ENCODE data around the gene KRTAP4-16.
"Not testable (repeated sequence)": the region's sequence is repeated elsewhere in the genome, so short reads cannot be mapped to it uniquely, and the experiment has no call there.

The KRTAP4-16 gene

DNA sequence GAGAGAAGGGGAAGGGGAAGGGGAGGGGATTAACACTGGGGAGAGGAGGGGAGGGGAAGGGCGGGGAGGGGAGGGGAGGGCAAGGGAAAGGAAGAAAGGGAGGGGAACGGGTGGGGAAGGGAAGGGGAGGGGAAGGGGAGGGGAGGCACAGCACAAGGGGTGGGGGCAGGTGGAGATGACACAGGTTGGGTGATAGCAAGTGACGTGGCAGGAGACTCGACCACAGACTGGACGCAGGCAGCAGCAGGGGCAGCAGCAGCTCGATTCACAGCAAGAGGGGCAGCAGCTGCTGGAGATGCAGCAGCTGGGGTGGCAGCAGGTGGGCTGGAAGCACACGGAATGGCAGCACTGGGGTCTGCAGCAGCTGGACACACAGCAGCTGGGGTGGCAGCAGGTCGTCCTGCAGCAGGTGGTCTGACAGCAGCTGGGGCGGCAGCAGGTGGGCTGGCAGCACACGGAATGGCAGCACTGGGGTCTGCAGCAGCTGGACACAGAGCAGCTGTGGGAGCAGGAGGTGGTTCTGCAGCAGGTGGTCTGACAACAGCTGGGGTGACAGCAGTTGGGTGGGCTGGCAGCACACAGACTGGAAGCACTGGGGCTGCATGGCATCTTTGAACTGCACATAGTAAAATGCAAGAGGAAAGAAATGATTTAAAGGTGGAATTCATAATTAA is at the start of gene KRTAP4-16:
Gene KRTAP4-16, minus strand, starts transcription at position 624 of the 674 bp plus-strand sequence. Its CDS starts 0 bp downstream, at position 624.
- TF ChIP-seq, protein P1, sequence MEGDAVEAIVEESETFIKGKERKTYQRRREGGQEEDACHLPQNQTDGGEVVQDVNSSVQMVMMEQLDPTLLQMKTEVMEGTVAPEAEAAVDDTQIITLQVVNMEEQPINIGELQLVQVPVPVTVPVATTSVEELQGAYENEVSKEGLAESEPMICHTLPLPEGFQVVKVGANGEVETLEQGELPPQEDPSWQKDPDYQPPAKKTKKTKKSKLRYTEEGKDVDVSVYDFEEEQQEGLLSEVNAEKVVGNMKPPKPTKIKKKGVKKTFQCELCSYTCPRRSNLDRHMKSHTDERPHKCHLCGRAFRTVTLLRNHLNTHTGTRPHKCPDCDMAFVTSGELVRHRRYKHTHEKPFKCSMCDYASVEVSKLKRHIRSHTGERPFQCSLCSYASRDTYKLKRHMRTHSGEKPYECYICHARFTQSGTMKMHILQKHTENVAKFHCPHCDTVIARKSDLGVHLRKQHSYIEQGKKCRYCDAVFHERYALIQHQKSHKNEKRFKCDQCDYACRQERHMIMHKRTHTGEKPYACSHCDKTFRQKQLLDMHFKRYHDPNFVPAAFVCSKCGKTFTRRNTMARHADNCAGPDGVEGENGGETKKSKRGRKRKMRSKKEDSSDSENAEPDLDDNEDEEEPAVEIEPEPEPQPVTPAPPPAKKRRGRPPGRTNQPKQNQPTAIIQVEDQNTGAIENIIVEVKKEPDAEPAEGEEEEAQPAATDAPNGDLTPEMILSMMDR (IDR thresholded peaks at IDR 0.05; ENCODE audit: extremely low read depth, missing control alignments) = no peak
- no peak for DNase-seq (ENCODE audit: low spot score)

DNA sequence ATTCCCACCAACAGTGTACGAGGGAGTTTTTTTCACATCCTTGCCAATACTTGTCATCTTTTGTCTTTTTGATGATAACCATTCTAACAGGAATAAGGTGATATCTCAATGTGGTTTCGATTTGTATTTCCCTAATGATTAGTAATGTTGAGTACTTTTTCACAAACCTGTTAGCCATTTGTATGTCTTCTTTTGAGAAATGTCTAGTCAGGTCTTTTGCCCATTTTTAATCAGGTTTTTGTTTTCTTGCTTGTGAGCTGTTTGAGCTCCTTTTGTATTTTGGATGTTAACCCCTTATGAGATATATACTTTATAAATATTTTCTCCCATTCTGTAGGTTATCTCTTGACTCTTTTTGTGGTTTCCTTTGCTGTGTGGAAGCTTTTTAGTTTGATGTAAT is 49.5 kb upstream of the KRTAP4-16 start:
- DNase-seq (ENCODE audit: low spot score) = no peak
- TF ChIP-seq, protein P1 (IDR thresholded peaks at IDR 0.05; ENCODE audit: extremely low read depth, missing control alignments) = no peak

GRCh38 chr17:41150026-41150425 is 48.0 kb upstream of the KRTAP4-16 start:
- TF ChIP-seq, protein P1 (IDR thresholded peaks at IDR 0.05; ENCODE audit: extremely low read depth, missing control alignments) = no peak
- DNase-seq (ENCODE audit: low spot score) = no peak

DNA sequence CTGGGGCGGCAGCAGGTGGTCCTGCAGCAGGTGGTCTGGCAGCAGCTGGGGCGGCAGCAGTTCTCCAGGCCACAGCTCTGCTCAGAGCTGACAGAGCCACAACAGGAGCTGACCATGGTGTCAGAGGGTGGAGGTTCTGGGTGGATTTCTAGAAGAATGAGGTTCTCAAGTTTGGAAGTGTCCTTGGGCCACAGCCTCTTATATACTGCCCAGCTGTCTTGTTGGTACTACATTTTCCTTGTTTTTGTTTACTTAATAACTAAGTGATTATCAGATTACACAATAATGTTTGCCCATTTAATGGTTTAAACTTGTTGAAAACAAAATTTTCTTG is 47.6 kb upstream of the KRTAP4-16 start, which contains the start of gene KRTAP4-5:
Gene KRTAP4-5, minus strand, starts transcription at position 174 of the 334 bp plus-strand sequence. Its CDS starts 58 bp downstream, at position 116.
- TF ChIP-seq, protein P1 (IDR thresholded peaks at IDR 0.05; ENCODE audit: extremely low read depth, missing control alignments) = no peak
- DNase-seq (ENCODE audit: low spot score) = no peak

DNA sequence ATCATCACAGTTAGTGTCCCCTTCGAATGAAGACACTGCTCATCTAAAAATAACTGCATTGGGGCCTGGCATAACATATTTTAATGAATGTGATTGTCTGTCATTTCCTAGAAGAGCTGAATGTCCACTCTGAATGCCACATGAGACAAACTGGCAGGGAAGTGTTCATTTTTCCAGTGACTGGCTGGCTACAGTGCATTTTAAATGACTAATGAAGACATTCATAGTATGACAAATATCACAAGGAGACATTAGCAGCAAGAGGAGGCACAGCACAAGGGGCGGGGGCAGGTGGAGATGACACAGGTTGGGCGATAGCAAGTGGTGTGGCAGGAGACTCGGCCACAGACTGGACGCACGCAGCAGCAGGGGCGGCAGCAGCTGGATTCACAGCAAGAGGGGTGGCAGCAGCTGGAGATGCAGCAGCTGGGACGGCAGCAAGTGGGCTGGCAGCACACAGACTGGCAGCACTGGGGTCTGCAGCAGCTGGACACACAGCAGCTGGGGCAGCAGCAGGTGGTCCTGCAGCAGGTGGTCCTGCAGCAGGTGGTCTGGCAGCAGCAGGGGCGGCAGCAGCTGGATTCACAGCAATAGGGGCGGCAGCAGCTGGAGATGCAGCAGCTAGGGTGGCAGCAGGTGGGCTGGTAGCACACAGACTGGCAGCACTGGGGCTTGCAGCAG is 47.1 kb upstream of the KRTAP4-16 start:
- DNase-seq (ENCODE audit: low spot score) = not testable (repeated sequence)

DNA sequence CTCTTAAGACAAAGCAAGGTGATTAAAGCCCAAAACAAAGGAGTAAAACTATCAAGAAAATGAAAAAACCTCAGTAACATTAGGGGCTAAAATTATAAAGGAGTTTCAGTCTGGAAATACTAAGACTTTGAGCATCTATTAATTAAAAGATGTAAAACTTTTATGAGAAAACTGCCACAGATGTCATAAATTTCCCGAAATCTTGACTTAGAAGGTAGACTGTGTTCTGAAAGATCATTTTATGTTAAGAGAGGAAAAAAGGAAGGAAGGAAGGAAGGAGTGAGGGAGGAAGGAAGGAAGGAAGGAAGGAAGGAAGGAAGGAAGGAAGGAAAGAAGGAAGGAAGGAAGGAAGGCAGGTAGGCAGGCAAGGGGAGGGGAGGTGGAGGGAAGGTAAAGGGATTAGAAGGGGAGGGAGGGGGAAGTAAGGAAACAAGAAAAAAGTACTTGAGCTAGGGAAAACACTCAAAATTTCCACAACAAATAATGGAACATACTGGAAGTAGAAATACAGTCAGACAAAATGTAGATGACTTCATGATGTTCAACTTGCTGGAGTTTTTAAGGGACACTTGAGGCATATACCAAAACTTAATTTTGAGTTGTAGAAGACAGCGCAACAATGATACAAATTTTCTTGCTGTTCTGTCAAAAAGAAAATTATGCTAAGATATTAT is 45.7 kb upstream of the KRTAP4-16 start:
- TF ChIP-seq, protein P1 (IDR thresholded peaks at IDR 0.05; ENCODE audit: extremely low read depth, missing control alignments) = no peak
- no peak for DNase-seq (ENCODE audit: low spot score)

GRCh38 chr17:41145261-41145660 is 43.3 kb upstream of the KRTAP4-16 start:
- DNase-seq (ENCODE audit: low spot score) = no peak
- TF ChIP-seq, protein P1 (IDR thresholded peaks at IDR 0.05; ENCODE audit: extremely low read depth, missing control alignments) = no peak

Data from GM20000 (cell line).